HG02571 (cell line): ENCODE data around the gene MAS1L.

Source experiments
- ATAC-seq: cut with Tn5 transposase; IDR thresholded peaks from one replicate; pipeline ENCODE4 v1.9.1; 2021; ENCODE audit warnings: mild to moderate bottlenecking, moderate library complexity; ENCODE audit not compliant: unreplicated experiment

The MAS1L gene

DNA sequence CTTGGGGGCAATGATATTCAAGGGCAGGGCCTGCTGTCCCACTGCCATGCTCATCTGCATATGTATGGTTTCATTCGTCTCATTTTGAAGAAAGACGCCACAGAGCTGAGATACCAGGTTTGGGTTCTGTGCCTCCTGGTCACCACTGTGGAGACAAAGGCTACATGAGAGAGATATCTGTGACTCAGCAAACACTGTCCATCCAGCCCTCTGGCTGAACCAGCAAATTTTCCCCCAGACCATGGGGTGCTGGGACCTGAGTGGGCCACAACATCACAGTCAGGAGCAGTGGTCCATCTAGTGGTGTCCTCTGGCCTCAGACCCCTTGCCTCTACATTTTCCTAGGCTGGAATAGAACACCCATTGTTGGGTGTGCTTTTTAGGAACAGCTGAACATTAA, at the start of gene MAS1L:
MAS1L (minus strand) TSS at position 297 of the 400 bp plus-strand sequence; CDS start at position 243, 54 bp downstream.
- ATAC-seq: no peak

- ATAC-seq: no peak
Observed at GRCh38 chr6:29532320-29532951, 44.7 kb upstream of the MAS1L start.

GRCh38 chr6:29531668-29532067, 43.9 kb upstream of the MAS1L start:
- no peak for ATAC-seq

GRCh38 chr6:29530671-29531310, 43.0 kb upstream of the MAS1L start:
- no peak for ATAC-seq

- ATAC-seq: no peak
Observed at GRCh38 chr6:29529956-29530355, 42.2 kb upstream of the MAS1L start.

GRCh38 chr6:29528988-29529560, 41.3 kb upstream of the MAS1L start:
- no peak for ATAC-seq

GRCh38 chr6:29528300-29528931, 40.7 kb upstream of the MAS1L start:
- no peak for ATAC-seq

- no peak for ATAC-seq
Observed at GRCh38 chr6:29527564-29527963, 39.8 kb upstream of the MAS1L start.

DNA sequence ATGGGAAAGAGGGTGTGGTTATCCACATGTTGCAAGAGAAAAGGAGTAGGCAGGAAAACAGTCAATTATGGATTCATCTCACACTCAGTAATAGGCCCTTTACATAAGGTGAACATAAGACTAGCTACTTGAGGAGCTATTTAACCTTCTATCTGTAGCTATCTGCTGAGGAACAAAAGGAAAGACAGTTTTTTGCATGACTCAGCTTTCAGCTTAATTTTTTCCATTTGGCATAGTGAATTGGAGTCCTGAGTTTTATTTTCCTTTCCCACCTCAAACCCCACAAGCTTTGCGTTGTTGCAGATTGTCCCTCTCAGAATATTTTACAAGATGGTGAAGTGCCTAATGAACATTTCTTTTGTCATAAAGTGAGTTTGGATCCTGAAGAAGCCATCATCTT, 39.4 kb upstream of the MAS1L start:
- ATAC-seq: no peak

GRCh38 chr6:29525311-29525639, 37.5 kb upstream of the MAS1L start:
- no peak for ATAC-seq

- no peak for ATAC-seq
Observed at GRCh38 chr6:29524444-29525310, 36.9 kb upstream of the MAS1L start.

- no peak for ATAC-seq
Observed at GRCh38 chr6:29524044-29524443, 36.3 kb upstream of the MAS1L start.

DNA sequence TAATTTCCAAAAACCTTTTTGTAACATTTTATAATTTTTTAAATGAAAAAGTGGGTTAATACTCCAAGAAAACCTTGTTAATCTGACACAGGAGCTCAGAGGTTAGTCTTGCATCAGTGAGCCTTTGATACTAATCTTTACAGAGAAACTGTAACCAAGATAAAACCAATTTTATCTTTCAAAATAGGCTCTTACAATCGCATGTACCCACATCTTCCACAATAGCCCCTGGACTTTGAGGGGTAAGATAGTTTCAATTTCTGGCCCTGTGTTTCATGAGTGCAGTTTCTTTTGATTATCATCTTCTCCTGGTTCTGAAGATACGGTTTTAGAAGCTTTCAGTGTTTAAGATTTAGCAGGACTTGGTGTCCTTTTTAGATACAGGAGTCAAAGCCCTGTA, 34.5 kb upstream of the MAS1L start:
- no peak for ATAC-seq

DNA sequence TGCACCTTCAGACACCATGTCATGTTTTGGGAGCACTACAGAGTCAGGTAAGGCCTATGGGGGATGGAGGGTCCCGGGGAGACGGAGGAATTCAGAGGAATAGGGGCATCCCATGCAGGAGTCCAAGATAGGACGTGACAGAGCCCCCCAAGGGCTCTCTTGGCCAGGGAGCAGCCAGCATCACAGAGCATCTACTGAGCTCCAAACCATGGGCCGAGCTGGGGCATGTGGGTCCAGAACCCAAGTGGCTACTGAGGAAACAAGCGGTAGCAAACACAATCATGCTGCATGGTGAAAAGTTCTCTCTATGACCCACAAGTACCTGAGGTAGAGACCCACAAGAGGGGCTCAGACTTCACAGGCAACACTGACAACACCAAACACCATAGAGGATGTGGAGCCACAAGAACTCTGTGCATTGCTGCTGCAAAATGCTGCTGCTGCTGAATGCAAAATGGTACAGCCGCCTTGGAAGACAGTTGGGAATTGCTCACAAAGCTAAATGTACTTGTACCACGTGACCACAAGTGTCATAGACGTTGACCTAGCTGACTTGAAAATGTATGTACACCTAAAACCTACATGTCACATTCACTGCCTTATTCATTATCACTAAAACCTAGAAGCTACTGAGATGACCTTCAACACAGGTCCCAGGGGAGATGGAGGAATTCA, 33.4 kb upstream of the MAS1L start:
- ATAC-seq: no peak

- ATAC-seq: no peak
Observed at GRCh38 chr6:29520232-29520631, 32.5 kb upstream of the MAS1L start.

GRCh38 chr6:29519291-29520010, 31.7 kb upstream of the MAS1L start:
- ATAC-seq: no peak

DNA sequence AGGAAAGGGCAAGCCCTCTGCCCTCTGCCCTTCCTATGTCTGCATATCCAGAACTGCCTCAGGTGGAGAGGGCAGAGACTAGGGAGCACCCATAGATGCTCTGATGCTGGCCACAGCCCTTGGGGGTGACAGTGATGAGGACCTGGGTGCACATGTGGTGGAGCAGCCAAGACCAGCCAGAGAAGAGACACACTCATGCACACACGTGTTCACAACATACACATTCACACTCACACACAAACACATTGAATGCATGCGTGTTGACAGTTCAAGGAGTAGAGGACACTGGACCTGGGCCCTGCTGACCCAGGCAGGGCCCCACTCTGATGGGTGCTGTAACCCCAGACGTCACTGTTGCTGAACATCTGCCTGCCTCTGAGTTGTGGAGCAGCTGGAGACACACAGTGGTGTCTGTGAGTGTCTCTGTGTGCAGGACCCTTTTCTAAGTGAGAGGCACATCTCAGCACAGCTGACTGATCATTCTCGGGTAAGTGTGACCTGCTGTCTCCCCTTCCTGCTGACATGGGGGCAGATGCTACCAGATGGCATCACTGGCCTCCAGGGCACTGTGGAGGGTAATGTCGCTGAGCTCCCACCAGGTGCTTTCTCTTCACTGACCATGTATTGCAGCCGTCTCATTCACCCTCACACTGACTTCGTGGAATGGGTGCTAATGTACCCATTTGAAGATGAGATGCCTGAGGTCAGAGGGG, 30.1 kb upstream of the MAS1L start:
- ATAC-seq: no peak

DNA sequence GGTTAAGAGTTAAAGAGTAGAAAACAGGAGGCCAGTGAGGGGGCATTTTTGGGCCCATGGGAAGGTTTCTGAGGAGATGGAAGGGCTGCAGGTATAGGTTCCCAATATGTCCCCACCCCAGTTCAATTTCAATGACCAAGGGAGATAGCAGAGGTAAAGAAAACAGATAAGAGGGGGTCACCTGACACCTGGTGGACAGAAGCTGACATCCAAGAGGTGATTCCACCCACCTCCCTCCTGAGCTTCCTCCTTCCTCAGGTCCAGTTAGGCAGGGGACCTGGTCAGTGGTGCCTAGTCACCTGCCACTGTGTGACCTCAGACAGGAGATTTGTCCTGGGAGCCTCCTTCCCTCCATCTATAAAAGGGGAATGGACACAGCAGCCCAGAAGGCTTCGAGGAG, 29.5 kb upstream of the MAS1L start:
- ATAC-seq: no peak

DNA sequence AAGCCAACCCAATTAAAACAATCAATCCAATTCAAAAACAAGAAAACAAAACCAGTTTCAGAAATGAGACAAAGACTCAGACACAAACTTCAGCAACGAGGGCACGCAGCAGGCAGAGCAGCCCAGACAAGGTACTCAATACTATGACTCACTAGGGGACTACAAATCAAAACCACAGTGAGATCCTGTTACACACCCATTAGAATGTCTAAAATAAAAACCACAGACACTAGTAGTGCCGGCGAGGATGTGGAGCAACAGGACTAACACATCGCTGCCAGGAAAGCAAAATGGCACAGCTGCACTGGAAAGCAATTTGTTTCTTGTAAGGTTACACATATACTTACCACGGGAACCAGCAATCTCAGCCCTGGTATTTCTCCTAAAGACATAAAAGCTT, 28.4 kb upstream of the MAS1L start:
- ATAC-seq: no peak
